Activated CD4-positive, alpha-beta memory T cell treated with anti-CD3 and anti-CD28 coated beads, Interleukin-2, amount 10 ng/mL, durations not matched to agents 7 days and 5 days (primary cell): ENCODE data around the gene ST6GALNAC3. TPM values are rescaled to one million over a fixed set of nuclear protein-coding genes. Genes with fewer than 3 reads are reported as not detected.

Experiments
- CTCF ChIA-PET: fragments of 350-600 bp; sonication (Branson Sonifier 250); formaldehyde crosslinking; loops from one replicate; lab custom pipeline; 2021; ENCODE audit warnings: antibody characterized with exemption, inconsistent platforms; lab: Charles Lee
- POLR2A ChIA-PET: fragments of 350-600 bp; sonication (Branson Sonifier 250); formaldehyde crosslinking; loops from one replicate; lab custom pipeline; 2021; ENCODE audit warnings: antibody characterized with exemption; lab: Charles Lee
- DNase-seq: peaks from one replicate; pipeline ENCODE4 v3.0.0-alpha.2; 2020
- H3K27ac Mint-ChIP-seq: one replicate; pipeline ENCODE4 v1.8.0; 2021; ENCODE audit warnings: mild to moderate bottlenecking, mixed read lengths
- H3K27me3 Mint-ChIP-seq: one replicate; pipeline ENCODE4 v1.8.0; 2021; ENCODE audit warnings: mixed read lengths
- H3K36me3 Mint-ChIP-seq: one replicate; pipeline ENCODE4 v1.8.0; 2021; ENCODE audit warnings: low read depth, mixed read lengths
- H3K4me1 Mint-ChIP-seq: one replicate; pipeline ENCODE4 v1.8.0; 2021; ENCODE audit warnings: mixed read lengths
- H3K4me3 Mint-ChIP-seq: one replicate; pipeline ENCODE4 v1.8.0; 2021; ENCODE audit warnings: mild to moderate bottlenecking, mixed read lengths
- H3K9me3 Mint-ChIP-seq: one replicate; pipeline ENCODE4 v1.8.0; 2021; ENCODE audit warnings: mixed read lengths
- total RNA-seq, 2 experiments: library from RNA; stranded (reverse); gene quantifications; one replicate each; pipeline ENCODE4 v1.2.3, GENCODE V29; 2021

The ST6GALNAC3 gene
- total RNA-seq, 2 experiments from 2014 or later, result not detected

DNA sequence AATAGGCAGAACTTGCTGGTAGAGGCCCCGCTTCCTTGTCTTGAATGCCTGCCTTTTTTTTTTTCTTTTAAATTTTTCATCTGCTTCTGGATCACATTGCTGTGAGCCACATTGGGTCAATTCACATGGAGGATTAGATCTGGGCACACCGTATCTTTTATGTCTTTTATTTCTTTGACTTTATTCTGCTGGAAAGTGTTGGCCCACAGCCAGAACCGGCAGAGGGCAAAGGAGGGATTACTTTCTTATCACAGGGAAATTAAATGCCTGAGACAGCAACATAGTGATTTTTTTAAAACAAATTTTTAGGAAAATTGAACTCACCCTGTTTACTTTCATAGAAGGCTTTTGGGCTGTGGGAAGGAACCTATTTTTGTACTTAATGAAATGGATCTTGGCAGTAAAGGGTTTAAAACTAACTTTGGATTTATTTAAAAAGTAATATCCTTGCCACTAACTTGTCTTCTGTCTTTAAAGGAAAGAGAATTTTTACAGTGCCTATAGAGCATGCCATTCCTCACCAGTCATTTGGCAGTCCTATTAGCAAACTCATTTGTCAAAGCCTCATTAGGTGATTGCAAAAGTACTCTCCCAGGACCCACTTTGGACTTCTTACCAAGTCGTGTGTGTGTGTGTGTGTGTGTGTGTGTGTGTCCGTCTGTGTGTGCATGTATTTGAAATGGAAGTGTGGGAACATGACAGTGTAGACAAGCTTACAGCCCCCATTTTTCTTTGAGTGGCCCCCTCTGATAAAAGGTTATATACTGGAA, 68.4 kb downstream of the ST6GALNAC3 start:
- Mint-ChIP-seq H3K4me3 (no peak overlapping the region), H3K27me3 (peaks cover 9% of the 10 kb centered on the region), H3K27ac (no peak overlapping the region), H3K9me3 (no peaks in the 10 kb centered on the region), H3K36me3 (no peaks in the 10 kb centered on the region), H3K4me1 (no peaks in the 10 kb centered on the region)
- POLR2A ChIA-PET, result no interaction called here
- no peak for DNase-seq
- CTCF ChIA-PET, result interaction anchor here (1.9 kb wide), 1 partner anchor 11 kb away, joined by 8 read pairs; no protein-coding TSS in a partner anchor

DNA sequence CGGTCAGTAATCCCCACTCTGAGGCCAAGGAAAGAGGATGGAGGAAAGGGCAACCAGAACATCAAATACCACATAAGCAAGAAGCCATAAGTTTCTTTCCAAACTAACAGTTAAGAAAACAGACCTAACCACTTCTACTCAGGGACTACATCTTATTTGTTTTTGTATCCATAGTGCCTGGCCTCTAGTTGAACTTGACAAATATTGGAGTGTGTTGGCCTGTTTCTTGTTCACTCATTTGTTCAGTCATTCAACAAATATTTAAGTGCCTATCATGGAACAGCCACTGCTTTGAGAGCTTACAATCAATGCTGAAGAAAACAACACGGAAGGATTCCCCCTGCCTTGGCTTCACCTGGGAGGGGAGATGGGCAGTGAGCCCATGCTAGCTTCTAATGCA, 69.7 kb downstream of the ST6GALNAC3 start:
- Mint-ChIP-seq H3K9me3 (no peaks in the 10 kb centered on the region), H3K4me1 (no peaks in the 10 kb centered on the region), H3K27me3 (peaks cover 9% of the 10 kb centered on the region), H3K4me3 (no peak overlapping the region), H3K27ac (no peak overlapping the region), H3K36me3 (no peaks in the 10 kb centered on the region)
- POLR2A ChIA-PET, result no interaction called here
- no peak for DNase-seq
- CTCF ChIA-PET, result interaction anchor here (1.9 kb wide), 1 partner anchor 10 kb away, joined by 8 read pairs; no protein-coding TSS in a partner anchor

DNA sequence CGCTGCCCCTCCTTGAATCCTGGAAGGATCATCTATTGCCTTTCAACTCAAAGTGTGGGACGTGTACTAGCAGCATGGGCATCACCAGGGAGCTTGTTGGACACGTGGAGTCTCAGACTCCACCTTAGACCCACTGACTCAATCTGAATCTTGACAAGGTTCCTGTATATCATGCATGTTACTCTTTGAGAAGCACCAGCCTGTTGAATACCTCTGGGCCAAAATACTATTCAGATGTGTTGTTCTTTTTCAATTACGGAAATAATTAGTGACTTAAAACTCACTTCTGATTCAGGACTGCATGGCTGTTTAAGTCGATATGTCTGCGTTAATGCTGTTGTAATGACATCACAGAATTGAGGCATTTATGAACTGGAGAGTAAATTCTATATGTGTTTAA, 70.8 kb downstream of the ST6GALNAC3 start:
- no peaks in the 10 kb centered on the region for H3K9me3 Mint-ChIP-seq
- DNase-seq, result no peak
- H3K4me3 Mint-ChIP-seq, result no peak overlapping the region
- no peaks in the 10 kb centered on the region for H3K4me1 Mint-ChIP-seq
- ChIA-PET POLR2A (no interaction called here), CTCF (no interaction called here)
- H3K27me3 Mint-ChIP-seq, result peaks cover 12% of the 10 kb centered on the region
- no peaks in the 10 kb centered on the region for H3K36me3 Mint-ChIP-seq
- H3K27ac Mint-ChIP-seq, result no peak overlapping the region

DNA sequence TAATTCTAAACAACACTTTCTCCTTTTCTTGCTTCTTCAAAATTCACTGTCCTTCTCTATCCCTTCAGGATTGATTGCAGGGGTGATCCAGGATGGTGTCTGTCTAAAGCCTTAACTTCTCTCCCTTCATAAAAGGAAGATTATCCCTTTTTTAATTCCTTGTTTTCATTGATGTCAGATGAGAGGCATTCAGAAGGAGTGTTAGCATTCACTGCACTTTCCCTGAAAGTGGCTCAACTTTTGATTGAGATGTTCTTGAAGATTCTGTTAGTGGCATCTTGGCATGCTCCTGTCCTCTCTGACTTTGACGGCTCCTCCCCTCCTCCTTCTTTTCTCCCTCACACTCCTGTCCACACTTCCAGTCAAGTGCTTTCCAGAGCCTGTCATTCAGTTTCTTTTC, 71.6 kb downstream of the ST6GALNAC3 start:
- H3K9me3 Mint-ChIP-seq, result no peaks in the 10 kb centered on the region
- peaks cover 14% of the 10 kb centered on the region for H3K27me3 Mint-ChIP-seq
- DNase-seq, result no peak
- no peaks in the 10 kb centered on the region for H3K4me1 Mint-ChIP-seq
- H3K4me3 Mint-ChIP-seq, result no peak overlapping the region
- ChIA-PET POLR2A (no interaction called here), CTCF (no interaction called here)
- H3K27ac Mint-ChIP-seq, result no peak overlapping the region
- H3K36me3 Mint-ChIP-seq, result no peaks in the 10 kb centered on the region

DNA sequence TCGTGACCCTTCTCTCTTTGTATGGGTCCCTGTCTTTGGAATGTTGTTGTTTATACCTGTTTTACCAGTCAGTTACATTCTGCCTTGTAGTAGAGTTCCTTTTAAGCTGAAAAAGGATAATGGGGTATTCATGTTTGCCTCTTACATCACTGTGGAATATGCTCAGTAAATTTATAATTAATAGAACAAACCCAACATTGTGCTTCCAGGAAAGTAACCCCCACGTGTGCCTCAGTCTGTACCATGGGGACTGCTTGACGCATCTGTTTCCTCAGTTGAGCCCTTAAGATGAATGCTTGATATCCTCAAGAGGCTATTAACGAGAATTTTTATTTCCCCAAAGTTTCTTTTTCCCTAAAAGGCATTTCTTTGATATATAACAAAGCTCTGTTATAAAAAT, 73.4 kb downstream of the ST6GALNAC3 start:
- H3K4me1 Mint-ChIP-seq, result no peaks in the 10 kb centered on the region
- DNase-seq, result no peak
- H3K27ac Mint-ChIP-seq, result no peak overlapping the region
- POLR2A ChIA-PET, result no interaction called here
- CTCF ChIA-PET, result no interaction called here
- no peak overlapping the region for H3K4me3 Mint-ChIP-seq
- H3K36me3 Mint-ChIP-seq, result no peaks in the 10 kb centered on the region
- H3K27me3 Mint-ChIP-seq, result peaks cover 14% of the 10 kb centered on the region
- no peaks in the 10 kb centered on the region for H3K9me3 Mint-ChIP-seq

DNA sequence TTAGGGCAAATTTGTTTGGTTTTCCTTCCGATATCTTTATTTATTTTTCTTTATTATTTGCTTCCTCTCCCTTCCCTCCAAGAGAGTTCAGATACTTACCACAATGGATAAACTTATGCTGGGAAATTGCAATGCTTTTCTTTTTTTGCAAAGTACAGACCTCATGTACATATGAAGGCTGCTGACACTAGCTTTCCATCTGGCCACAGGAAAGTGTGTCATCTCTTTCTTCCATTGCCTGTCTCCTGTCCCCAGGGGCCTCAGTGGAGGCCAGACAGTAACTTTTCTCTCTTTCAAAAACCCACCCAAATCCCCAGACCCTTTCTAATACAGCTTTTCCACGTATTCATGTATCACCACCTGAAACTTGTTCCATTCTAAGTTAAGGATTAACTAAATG, 73.9 kb downstream of the ST6GALNAC3 start:
- no peaks in the 10 kb centered on the region for H3K36me3 Mint-ChIP-seq
- no peaks in the 10 kb centered on the region for H3K4me1 Mint-ChIP-seq
- H3K27me3 Mint-ChIP-seq, result peaks cover 14% of the 10 kb centered on the region
- H3K27ac Mint-ChIP-seq, result no peak overlapping the region
- H3K4me3 Mint-ChIP-seq, result no peak overlapping the region
- DNase-seq, result no peak
- POLR2A ChIA-PET, result no interaction called here
- no peaks in the 10 kb centered on the region for H3K9me3 Mint-ChIP-seq
- CTCF ChIA-PET, result no interaction called here

DNA sequence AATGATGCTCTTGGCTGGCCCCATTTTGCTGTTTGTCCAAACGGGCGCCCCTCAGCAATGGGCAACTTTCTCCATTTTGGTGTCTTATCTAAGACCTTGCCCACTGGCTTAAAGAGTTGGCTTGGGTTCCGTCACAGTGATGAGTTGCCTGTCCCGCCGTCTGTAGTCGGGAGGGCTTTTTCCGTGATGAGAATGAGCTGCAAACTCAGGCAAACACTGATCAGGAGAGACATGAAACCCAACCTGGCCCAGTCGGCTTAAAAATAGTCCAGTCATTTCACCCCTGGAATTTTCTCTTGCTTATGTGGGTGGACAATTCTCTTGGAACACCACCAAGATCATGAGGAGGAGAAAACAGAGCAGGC, 79.3 kb downstream of the ST6GALNAC3 start:
- Mint-ChIP-seq H3K4me3 (no peak overlapping the region), H3K36me3 (no peaks in the 10 kb centered on the region), H3K27ac (no peak overlapping the region), H3K4me1 (peaks cover 15% of the 10 kb centered on the region), H3K9me3 (no peaks in the 10 kb centered on the region), H3K27me3 (peaks cover 6% of the 10 kb centered on the region)
- POLR2A ChIA-PET, result no interaction called here
- no peak for DNase-seq
- CTCF ChIA-PET, result interaction anchor here (0.8 to 2.1 kb wide), 25 partner anchors 9 to 990 kb away, joined by 3 to 12 read pairs (median 4); no protein-coding TSS in a partner anchor

DNA sequence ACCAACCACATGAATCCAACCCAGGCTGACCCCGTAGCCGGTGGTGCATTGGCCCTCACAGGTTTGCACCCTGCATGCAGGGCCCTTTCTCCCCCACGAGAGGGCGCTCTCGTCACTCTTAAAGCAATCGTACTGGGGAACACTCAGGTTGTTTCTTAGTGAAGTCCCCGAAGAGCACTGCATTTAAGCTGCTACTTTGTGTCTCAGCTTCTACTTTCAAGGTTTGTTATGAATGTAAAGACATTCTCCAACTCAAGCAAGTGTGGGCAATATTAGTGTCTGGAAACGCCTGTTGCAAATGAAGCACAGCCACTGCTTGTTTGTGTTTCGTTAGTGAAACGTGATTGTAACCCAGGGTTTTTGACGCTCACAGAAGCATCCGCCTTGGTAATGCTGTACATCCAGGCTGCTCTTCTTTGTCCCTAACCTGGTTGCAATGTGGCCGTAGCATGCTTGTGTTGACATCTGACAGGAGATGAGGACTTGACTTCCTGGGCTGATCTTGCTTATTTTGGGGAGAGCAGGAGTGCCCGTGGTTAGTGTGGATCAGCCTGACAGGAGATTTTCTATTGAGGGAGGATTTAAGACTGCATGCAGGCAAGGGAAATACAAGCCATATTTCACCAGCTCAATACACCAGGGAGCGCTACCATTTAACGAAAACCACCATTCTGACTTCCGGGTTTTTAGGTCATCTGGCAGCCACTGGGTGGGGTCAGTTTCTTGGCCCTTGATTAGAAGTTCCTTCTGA, 79.8 kb downstream of the ST6GALNAC3 start:
- Mint-ChIP-seq H3K4me3 (peak overlapping the region; percentile 78), H3K36me3 (no peaks in the 10 kb centered on the region)

DNA sequence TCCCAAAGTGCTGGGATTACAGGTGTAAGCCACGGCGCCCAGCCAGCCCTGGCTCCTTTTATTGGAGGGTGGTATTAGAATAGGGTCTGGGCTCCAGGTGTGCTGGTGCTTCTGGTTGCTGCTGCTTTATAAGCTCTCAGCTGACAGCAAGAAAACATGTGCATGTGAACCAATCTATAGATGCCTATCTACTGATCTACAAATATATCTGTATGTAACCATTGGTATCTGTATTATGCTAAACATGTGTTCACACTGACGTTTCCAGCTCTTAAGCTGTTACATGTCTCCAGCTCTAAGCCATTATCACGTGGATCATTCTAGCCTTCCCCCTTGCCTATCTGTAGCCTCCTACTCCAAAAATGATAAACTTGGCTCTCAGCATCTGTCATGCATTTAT, 82.4 kb downstream of the ST6GALNAC3 start:
- no peak overlapping the region for H3K4me3 Mint-ChIP-seq
- no peaks in the 10 kb centered on the region for H3K9me3 Mint-ChIP-seq
- H3K4me1 Mint-ChIP-seq, result peaks cover 15% of the 10 kb centered on the region
- no peak for DNase-seq
- no peaks in the 10 kb centered on the region for H3K36me3 Mint-ChIP-seq
- no peak overlapping the region for H3K27ac Mint-ChIP-seq
- H3K27me3 Mint-ChIP-seq, result peaks cover 2% of the 10 kb centered on the region
- POLR2A ChIA-PET, result no interaction called here
- CTCF ChIA-PET, result no interaction called here

More for the DNA sequence above, 79.8 kb downstream of the ST6GALNAC3 start:
- peaks cover 6% of the 10 kb centered on the region for H3K27me3 Mint-ChIP-seq
- CTCF ChIA-PET, result interaction anchor here (0.6 to 2.1 kb wide), 35 partner anchors 9 to 1391 kb away, joined by 3 to 12 read pairs (median 4); no protein-coding TSS in a partner anchor
- peak; percentile 83 for DNase-seq
- H3K27ac Mint-ChIP-seq, result peak overlapping the region; percentile 87
- POLR2A ChIA-PET, result no interaction called here
- H3K9me3 Mint-ChIP-seq, result no peaks in the 10 kb centered on the region
- H3K4me1 Mint-ChIP-seq, result peaks cover 15% of the 10 kb centered on the region

DNA sequence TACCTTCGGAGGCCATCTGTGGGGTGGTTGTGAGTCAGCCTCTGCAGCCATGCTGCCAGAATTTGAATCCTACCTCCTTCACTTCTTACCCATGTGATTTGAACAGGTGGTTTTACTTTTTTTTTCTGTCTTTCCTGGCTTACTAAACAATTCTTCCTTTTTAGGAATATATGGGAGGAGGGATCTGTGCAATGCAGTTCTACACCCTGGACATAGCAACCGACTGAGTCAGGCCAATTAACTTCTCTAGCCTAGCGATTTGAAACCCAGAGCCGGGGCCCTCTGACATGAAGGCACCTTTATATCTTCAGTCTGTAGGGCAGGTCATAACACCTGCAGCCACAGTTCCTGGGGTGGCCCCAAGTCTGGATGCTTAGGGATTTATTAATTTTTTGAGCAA, 83.6 kb downstream of the ST6GALNAC3 start:
- no peaks in the 10 kb centered on the region for H3K9me3 Mint-ChIP-seq
- peaks cover 15% of the 10 kb centered on the region for H3K4me1 Mint-ChIP-seq
- ChIA-PET CTCF (no interaction called here), POLR2A (no interaction called here)
- H3K27me3 Mint-ChIP-seq, result peaks cover 2% of the 10 kb centered on the region
- no peak overlapping the region for H3K4me3 Mint-ChIP-seq
- DNase-seq, result no peak
- H3K36me3 Mint-ChIP-seq, result no peaks in the 10 kb centered on the region
- no peak overlapping the region for H3K27ac Mint-ChIP-seq

DNA sequence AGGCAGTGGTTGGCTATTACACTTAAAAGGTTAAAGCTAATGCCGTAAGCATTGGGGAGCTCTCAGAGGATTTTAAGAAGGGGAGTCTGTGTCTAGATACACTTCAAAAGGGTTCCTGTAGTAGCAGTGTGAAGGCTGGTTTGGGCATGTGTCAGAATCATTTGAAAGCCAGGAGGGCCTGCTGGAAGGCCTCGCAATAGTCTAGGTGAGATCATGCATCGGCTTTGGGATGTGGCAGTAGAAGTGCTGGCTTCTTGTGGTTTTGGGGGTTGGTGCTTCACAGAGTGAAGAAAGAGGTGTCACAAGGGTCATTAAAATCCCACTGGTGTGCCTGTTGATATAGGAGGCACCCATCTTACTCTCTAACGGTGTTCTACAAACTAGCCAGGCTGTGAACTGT, 85.7 kb downstream of the ST6GALNAC3 start:
- no peak overlapping the region for H3K4me3 Mint-ChIP-seq
- peaks cover 3% of the 10 kb centered on the region for H3K4me1 Mint-ChIP-seq
- ChIA-PET POLR2A (no interaction called here), CTCF (interaction anchor here (1.2 kb wide), 1 partner anchor 171 kb away, joined by 3 read pairs; no protein-coding TSS in a partner anchor)
- no peaks in the 10 kb centered on the region for H3K27me3 Mint-ChIP-seq
- no peak overlapping the region for H3K27ac Mint-ChIP-seq
- H3K36me3 Mint-ChIP-seq, result no peaks in the 10 kb centered on the region
- H3K9me3 Mint-ChIP-seq, result no peaks in the 10 kb centered on the region
- DNase-seq, result no peak

DNA sequence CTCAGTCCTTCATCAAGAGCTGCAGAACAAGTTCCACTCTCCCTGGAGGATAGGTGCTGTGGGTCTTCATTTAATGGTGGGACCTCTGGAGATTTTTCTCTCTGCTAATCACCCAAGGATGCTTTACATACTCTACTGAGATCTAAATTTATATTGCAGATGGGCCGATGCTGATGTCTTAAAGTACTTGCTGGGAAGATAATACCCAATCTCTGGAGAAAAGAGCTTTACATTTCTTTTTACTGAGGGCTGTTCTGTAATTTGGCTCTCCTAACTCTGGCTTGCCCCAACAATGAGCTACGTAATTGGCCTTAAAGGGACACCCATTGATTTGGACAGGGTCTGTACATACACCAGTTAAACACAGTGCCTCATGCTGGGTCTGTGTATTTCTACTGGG, 86.9 kb downstream of the ST6GALNAC3 start:
- H3K4me3 Mint-ChIP-seq, result no peak overlapping the region
- no peak overlapping the region for H3K27ac Mint-ChIP-seq
- no peaks in the 10 kb centered on the region for H3K27me3 Mint-ChIP-seq
- no peaks in the 10 kb centered on the region for H3K4me1 Mint-ChIP-seq
- DNase-seq, result no peak
- CTCF ChIA-PET, result no interaction called here
- no peaks in the 10 kb centered on the region for H3K9me3 Mint-ChIP-seq
- POLR2A ChIA-PET, result no interaction called here
- no peaks in the 10 kb centered on the region for H3K36me3 Mint-ChIP-seq

DNA sequence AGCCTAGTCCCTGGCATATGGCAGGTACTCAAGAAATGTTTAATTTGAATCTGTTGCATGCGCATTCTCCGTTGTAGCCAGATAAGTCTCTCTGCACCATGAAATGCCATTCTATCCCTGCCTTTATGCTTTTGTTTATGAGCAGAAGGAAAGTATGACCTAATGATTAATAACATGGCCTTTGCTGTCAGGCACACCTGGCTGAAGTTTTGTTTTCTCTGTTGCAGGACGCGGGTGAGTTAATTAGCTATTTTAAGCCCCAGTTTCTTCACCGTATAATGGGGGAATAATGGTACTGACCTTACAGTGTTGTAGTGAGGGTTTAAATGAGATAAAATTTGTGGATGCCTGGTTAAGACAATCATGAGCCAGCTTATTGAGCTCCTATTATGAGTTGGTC, 87.7 kb downstream of the ST6GALNAC3 start:
- H3K4me1 Mint-ChIP-seq, result no peaks in the 10 kb centered on the region
- H3K9me3 Mint-ChIP-seq, result no peaks in the 10 kb centered on the region
- no peak for DNase-seq
- ChIA-PET POLR2A (no interaction called here), CTCF (interaction anchor here (1.2 kb wide), 1 partner anchor 8 kb away, joined by 4 read pairs; no protein-coding TSS in a partner anchor)
- H3K27ac Mint-ChIP-seq, result no peak overlapping the region
- H3K4me3 Mint-ChIP-seq, result no peak overlapping the region
- no peaks in the 10 kb centered on the region for H3K36me3 Mint-ChIP-seq
- peaks cover 4% of the 10 kb centered on the region for H3K27me3 Mint-ChIP-seq
